PC-9 (cell line): ENCODE measurements around the gene CIP2A. TPM values are rescaled to one million over a fixed set of nuclear protein-coding genes. Genes with fewer than 3 reads are reported as not detected.

ENCODE experiments used
- BruUV-seq: library from RNA; stranded (reverse); fragments of 400-500 nt; replicated peaks from 2 replicates; lab custom pipeline; 2021; lab: Mats Ljungman, UMichigan
- CTCF ChIA-PET: fragments of 300-600 bp; sonication (Branson Sonifier 250); formaldehyde crosslinking; loops from one replicate; lab custom pipeline; 2022; ENCODE audit warnings: antibody characterized with exemption; lab: Charles Lee
- POLR2A ChIA-PET: fragments of 300-600 bp; sonication (Branson Sonifier 250); formaldehyde crosslinking; loops from one replicate; lab custom pipeline; 2022; ENCODE audit warnings: antibody characterized with exemption; ENCODE audit not compliant: unreplicated experiment; lab: Charles Lee
- DNase-seq, 2 experiments: peaks; one replicate each; pipeline versions ENCODE4 v3.0.0 to v3.0.0-alpha.2; 2015 to 2022; ENCODE audit warnings: mixed read lengths in 1 of 2
- H2AFZ ChIP-seq: fragments of 200-600 bp; sonication (generic); 2 replicates; pipeline ENCODE4 v1.8.1; 2017; ENCODE audit warnings: antibody characterized with exemption
- H3F3A ChIP-seq: fragments of 200-600 bp; sonication (generic); 2 replicates; pipeline ENCODE4 v1.8.1; 2017; ENCODE audit warnings: antibody characterized with exemption, mild to moderate bottlenecking, low read depth; ENCODE audit not compliant: insufficient read depth
- H3K27ac ChIP-seq: fragments of 200-600 bp; sonication (generic); 2 replicates; pipeline ENCODE4 v1.6.1; 2016; ENCODE audit warnings: mixed run types
- H3K27me3 ChIP-seq: fragments of 200-600 bp; sonication (generic); 2 replicates; pipeline ENCODE4 v1.6.1; 2016; ENCODE audit warnings: low read depth, mixed run types; ENCODE audit not compliant: insufficient read depth
- H3K36me3 ChIP-seq: fragments of 200-600 bp; sonication (generic); 2 replicates; pipeline ENCODE4 v1.6.1; 2016; ENCODE audit warnings: low read depth, mixed run types
- H3K4me1 ChIP-seq: fragments of 200-600 bp; sonication (generic); replicated peaks from 2 replicates; pipeline ENCODE4 v1.6.1; 2016; ENCODE audit warnings: mixed run types; ENCODE audit not compliant: insufficient read depth
- H3K4me2 ChIP-seq: fragments of 200-600 bp; sonication (generic); 2 replicates; pipeline ENCODE4 v1.6.1; 2017; ENCODE audit warnings: mixed run types
- H3K4me3 ChIP-seq: fragments of 200-600 bp; sonication (generic); 2 replicates; pipeline ENCODE4 v1.6.1; 2016; ENCODE audit warnings: mixed run types
- H3K79me2 ChIP-seq: fragments of 200-600 bp; sonication (generic); 2 replicates; pipeline ENCODE4 v1.6.1; 2017; ENCODE audit warnings: low read depth, mixed run types
- H3K9me2 ChIP-seq: fragments of 200-600 bp; sonication (generic); 2 replicates; pipeline ENCODE4 v1.8.1; 2017; ENCODE audit warnings: mild to moderate bottlenecking; ENCODE audit not compliant: insufficient read depth
- H3K9me3 ChIP-seq: fragments of 200-600 bp; sonication (generic); 2 replicates; pipeline ENCODE4 v1.8.1; 2016; ENCODE audit warnings: low read depth; ENCODE audit not compliant: insufficient read depth
- H4K20me1 ChIP-seq: fragments of 200-600 bp; sonication (generic); 2 replicates; pipeline ENCODE4 v1.8.1; 2017; ENCODE audit not compliant: insufficient read depth
- EZH2 ChIP-seq: fragments of 200-600 bp; sonication (generic); IDR thresholded peaks from 2 replicates; pipeline ENCODE4 v1.8.0; 2017; ENCODE audit warnings: antibody characterized with exemption, low read depth
- intact Hi-C: fragments of 100-400 bp; cut with micrococcal nuclease; formaldehyde crosslinking; loops from one replicate; pipeline ENCODE4 v1.10.0; 2022; ENCODE audit not compliant: unreplicated experiment
- total RNA-seq: library from RNA; stranded (reverse); gene quantifications from 2 replicates; pipeline ENCODE4 v1.2.3, GENCODE V29; 2021
- TF ChIP-seq, protein P1 (sequence below): fragments of 200-600 bp; sonication (generic); conservative IDR thresholded peaks from 2 replicates; pipeline ENCODE4 v1.6.1; 2017; ENCODE audit warnings: mixed run types, antibody characterized with exemption, mild to moderate bottlenecking, moderate library complexity

Gene CIP2A
- total RNA-seq, 1 experiment from 2014 or later: 41.1 TPM

DNA sequence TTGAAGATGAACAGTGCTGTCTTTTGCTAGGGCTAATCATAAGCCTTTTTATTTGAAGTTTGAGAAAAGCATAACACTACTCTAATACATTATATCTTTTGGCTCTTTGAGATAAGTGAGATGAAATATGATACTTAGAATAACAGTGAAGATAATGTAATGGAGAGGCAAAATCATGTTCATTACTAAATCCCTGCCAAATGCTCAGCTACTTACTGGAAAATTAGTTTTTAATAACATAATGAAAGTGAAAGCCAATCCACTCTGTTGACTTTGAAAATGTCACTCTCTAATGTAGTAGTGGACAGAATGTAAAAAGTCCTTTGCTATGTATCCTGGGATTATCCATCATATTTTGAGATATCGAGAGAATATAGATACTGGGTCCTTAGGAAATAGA lies 43.0 kb downstream of the CIP2A start:
- Histone ChIP-seq H3K79me2 (no peaks in the 10 kb centered on the region), H3K4me1 (no peaks in the 10 kb centered on the region), H3K9me2 (no peaks in the 10 kb centered on the region), H3K36me3 (peaks cover 18% of the 10 kb centered on the region), H3K4me3 (no peak overlapping the region), H3K9me3 (no peaks in the 10 kb centered on the region), H4K20me1 (no peaks in the 10 kb centered on the region), H3F3A (no peaks in the 10 kb centered on the region), H2AFZ (no peak overlapping the region), H3K27me3 (no peaks in the 10 kb centered on the region), H3K4me2 (no peak overlapping the region), H3K27ac (no peak overlapping the region)
- CTCF ChIA-PET: no interaction called here
- intact Hi-C loops: no loop called here
- DNase-seq: no peak
- TF ChIP-seq, protein P1, sequence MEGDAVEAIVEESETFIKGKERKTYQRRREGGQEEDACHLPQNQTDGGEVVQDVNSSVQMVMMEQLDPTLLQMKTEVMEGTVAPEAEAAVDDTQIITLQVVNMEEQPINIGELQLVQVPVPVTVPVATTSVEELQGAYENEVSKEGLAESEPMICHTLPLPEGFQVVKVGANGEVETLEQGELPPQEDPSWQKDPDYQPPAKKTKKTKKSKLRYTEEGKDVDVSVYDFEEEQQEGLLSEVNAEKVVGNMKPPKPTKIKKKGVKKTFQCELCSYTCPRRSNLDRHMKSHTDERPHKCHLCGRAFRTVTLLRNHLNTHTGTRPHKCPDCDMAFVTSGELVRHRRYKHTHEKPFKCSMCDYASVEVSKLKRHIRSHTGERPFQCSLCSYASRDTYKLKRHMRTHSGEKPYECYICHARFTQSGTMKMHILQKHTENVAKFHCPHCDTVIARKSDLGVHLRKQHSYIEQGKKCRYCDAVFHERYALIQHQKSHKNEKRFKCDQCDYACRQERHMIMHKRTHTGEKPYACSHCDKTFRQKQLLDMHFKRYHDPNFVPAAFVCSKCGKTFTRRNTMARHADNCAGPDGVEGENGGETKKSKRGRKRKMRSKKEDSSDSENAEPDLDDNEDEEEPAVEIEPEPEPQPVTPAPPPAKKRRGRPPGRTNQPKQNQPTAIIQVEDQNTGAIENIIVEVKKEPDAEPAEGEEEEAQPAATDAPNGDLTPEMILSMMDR: no peak
- no peak for TF ChIP-seq EZH2
- POLR2A ChIA-PET: interaction anchor here (0.8 kb wide), 1 partner anchor 459 kb away, joined by 6 read pairs; no protein-coding TSS in a partner anchor
- no TSS peak for BruUV-seq

DNA sequence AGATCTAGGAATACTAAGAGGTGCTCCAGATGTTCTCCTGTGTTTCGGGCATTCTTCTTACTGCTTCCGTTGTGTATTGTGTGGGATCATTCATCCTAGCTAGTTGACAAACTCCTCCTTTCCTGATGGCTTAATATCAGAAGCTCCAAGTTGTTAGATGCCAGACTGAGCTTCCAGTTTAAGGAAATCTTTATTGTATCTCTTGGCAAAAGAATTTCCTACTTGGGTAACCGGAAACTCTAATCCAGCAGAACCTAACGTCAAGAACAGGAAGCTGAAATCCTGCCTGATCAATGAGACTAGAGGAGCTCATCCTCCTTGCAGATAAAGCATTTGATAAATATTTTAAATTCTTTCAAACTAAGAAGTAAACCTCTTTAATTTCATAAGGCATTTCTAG lies 51.2 kb downstream of the CIP2A start:
- Histone ChIP-seq H3K79me2 (no peaks in the 10 kb centered on the region), H4K20me1 (no peaks in the 10 kb centered on the region), H3F3A (no peaks in the 10 kb centered on the region), H3K36me3 (no peaks in the 10 kb centered on the region), H3K9me2 (no peaks in the 10 kb centered on the region), H3K9me3 (no peaks in the 10 kb centered on the region), H3K4me2 (no peak overlapping the region), H3K4me3 (no peak overlapping the region), H3K4me1 (no peaks in the 10 kb centered on the region), H3K27me3 (no peaks in the 10 kb centered on the region), H2AFZ (no peak overlapping the region), H3K27ac (no peak overlapping the region)
- no peak for DNase-seq
- TF ChIP-seq, protein P1: no peak
- no peak for TF ChIP-seq EZH2
- BruUV-seq: no TSS peak
- POLR2A ChIA-PET: interaction anchor here (0.6 kb wide), 1 partner anchor 495 kb away, joined by 3 read pairs; no protein-coding TSS in a partner anchor
- CTCF ChIA-PET: no interaction called here
- intact Hi-C loops: no loop called here

DNA sequence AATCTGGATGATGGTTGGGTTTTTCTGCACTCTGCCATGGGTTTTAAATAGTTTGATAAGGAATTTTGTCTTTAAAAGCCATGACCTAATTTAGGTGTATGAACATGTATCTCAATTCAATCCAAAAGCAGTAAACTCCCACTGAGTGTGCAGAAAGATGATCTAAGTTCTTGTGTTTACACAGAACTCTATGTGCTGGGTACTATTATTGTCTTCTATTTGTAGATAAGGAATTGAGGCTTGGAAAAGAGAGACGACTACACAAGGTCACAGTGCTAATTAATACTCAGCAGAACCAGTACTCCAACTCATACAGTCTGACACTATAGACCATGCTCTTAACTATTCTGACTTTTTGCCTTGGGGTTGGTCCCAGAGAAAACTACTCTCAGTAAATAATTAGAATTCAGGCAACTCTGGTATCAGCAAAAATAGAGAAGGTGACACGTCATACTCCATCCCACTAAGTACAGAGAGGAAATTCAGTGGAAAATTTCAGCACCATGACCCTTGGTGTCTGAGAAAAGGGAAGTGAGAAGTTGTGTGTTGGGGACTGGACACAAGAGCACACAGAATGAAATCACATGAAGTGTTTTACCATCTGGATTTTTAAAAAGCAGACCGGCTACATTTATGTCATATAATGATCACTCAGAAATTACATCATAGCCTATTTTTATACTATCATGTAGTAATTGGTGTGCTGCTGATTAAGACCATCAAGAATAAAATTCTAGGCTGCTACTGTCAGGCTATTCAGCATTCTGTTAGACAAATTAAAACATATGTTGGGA lies 60.6 kb downstream of the CIP2A start:
- Histone ChIP-seq H3K9me2 (no peaks in the 10 kb centered on the region), H3K4me1 (no peaks in the 10 kb centered on the region), H3K9me3 (no peaks in the 10 kb centered on the region), H3F3A (no peaks in the 10 kb centered on the region), H3K4me3 (no peak overlapping the region), H3K36me3 (no peaks in the 10 kb centered on the region), H3K79me2 (no peaks in the 10 kb centered on the region), H3K27ac (no peak overlapping the region), H3K4me2 (no peak overlapping the region), H3K27me3 (no peaks in the 10 kb centered on the region), H4K20me1 (no peaks in the 10 kb centered on the region), H2AFZ (no peak overlapping the region; the same call in 1 of the 2 replicates)
- DNase-seq: no peak
- intact Hi-C loops: no loop called here
- CTCF ChIA-PET: no interaction called here
- BruUV-seq: no TSS peak
- TF ChIP-seq, protein P1: no peak
- no peak for TF ChIP-seq EZH2
- POLR2A ChIA-PET: no interaction called here
